ENCODE measurements around the gene PTGS2.
"Not testable (repeated sequence)": the region's sequence is repeated elsewhere in the genome, so short reads cannot be mapped to it uniquely, and the experiment has no call there.

Gene PTGS2

GRCh38 chr1:186647985-186648384 lies 32.2 kb downstream of the PTGS2 start:
- not testable (repeated sequence) for H3K4me1 ChIP-seq (ENCODE audit: control insufficient read depth, insufficient read depth, low read length); H3K9me3 ChIP-seq (ENCODE audit: control insufficient read depth, insufficient read depth, low read length); H3K36me3 ChIP-seq (ENCODE audit: control insufficient read depth, insufficient read depth, low read length); H3K9ac ChIP-seq (ENCODE audit: low read depth, low read length); H3K4me3 ChIP-seq (ENCODE audit: low read depth, low read length); H3K27me3 ChIP-seq (ENCODE audit: control insufficient read depth, insufficient read depth, low read length); H3K27ac ChIP-seq (ENCODE audit: low read depth, low read length)

DNA sequence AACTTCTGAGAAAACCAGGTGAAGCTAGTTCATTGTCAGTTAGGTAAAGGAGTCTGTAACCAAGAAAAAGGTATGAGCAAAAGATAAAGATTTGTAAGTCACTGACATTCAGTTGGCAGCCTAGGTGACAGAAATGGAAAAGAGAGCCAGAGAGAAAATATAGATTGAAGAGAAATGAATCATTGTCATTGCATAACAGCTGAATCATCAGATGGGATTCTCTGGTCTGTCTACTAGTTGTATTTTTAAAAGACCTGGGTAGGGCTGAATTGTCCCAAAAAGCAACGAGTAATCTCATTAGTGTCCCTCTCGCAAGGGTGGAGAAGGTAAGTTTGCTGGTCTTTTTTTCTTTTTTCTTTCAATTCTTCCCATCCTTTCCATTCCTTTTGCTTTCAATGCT lies 36.6 kb downstream of the PTGS2 start:
- Histone ChIP-seq H3K27me3 (ENCODE audit: control insufficient read depth, insufficient read depth, low read length) (no peaks in the 10 kb centered on the region), H3K9ac (ENCODE audit: low read depth, low read length) (no peak overlapping the region), H3K27ac (ENCODE audit: low read depth, low read length) (no peak overlapping the region), H3K36me3 (ENCODE audit: control insufficient read depth, insufficient read depth, low read length) (no peaks in the 10 kb centered on the region), H3K9me3 (ENCODE audit: control insufficient read depth, insufficient read depth, low read length) (no peaks in the 10 kb centered on the region), H3K4me3 (ENCODE audit: low read depth, low read length) (no peak overlapping the region), H3K4me1 (ENCODE audit: control insufficient read depth, insufficient read depth, low read length) (peaks cover 4% of the 10 kb centered on the region)

DNA sequence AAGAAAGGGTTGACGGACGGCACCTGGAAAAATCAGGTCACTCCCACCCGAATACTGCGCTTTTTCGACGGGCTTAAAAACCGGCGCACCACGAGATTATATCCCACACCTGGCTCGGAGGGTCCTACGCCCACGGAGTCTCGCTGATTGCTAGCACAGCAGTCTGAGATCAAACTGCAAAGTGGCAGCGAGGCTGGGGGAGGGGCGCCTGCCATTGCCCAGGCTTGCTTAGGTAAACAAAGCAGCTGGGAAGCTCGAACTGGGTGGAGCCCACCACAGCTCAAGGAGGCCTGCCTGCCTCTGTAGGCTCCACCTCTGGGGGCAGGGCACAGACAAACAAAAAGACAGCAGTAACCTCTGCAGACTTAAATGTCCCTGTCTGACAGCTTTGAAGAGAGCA lies 42.7 kb downstream of the PTGS2 start:
- H3K9me3 ChIP-seq (ENCODE audit: control insufficient read depth, insufficient read depth, low read length); H3K27me3 ChIP-seq (ENCODE audit: control insufficient read depth, insufficient read depth, low read length); H3K27ac ChIP-seq (ENCODE audit: low read depth, low read length); H3K36me3 ChIP-seq (ENCODE audit: control insufficient read depth, insufficient read depth, low read length); H3K4me1 ChIP-seq (ENCODE audit: control insufficient read depth, insufficient read depth, low read length): not testable (repeated sequence)
- Histone ChIP-seq H3K9ac (ENCODE audit: low read depth, low read length) (peak overlapping the region; percentile 72; the same call in 1 of the 2 replicates), H3K4me3 (ENCODE audit: low read depth, low read length) (peak overlapping the region; percentile 72)

- Histone ChIP-seq H3K9me3 (ENCODE audit: control insufficient read depth, insufficient read depth, low read length) (no peaks in the 10 kb centered on the region), H3K27ac (ENCODE audit: low read depth, low read length) (no peak overlapping the region), H3K4me3 (ENCODE audit: low read depth, low read length) (peak overlapping the region; percentile 72), H3K27me3 (ENCODE audit: control insufficient read depth, insufficient read depth, low read length) (no peaks in the 10 kb centered on the region), H3K36me3 (ENCODE audit: control insufficient read depth, insufficient read depth, low read length) (no peaks in the 10 kb centered on the region), H3K9ac (ENCODE audit: low read depth, low read length) (no peak overlapping the region), H3K4me1 (ENCODE audit: control insufficient read depth, insufficient read depth, low read length) (peaks cover 9% of the 10 kb centered on the region)
Observed at GRCh38 chr1:186636786-186637185, 43.4 kb downstream of the PTGS2 start.

DNA sequence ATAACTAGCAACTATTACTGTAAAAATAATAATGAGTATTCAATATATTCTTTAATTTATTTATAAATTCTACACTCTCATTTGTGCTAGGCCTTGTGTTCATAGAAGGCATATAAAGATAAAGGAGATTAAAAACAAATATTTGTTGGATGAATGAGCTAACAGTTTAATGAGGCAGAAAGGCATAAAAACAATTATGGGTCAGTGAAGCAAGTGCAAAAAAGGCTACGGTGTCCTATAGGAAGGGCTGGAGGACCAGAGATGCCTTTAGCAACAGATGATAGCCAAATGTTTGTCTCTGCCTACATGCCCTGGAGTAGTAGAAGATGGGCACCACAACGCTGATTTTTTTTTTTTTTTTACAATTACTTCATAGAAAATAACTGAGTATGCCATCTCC lies 45.7 kb downstream of the PTGS2 start:
- Histone ChIP-seq H3K27me3 (ENCODE audit: control insufficient read depth, insufficient read depth, low read length) (no peaks in the 10 kb centered on the region), H3K36me3 (ENCODE audit: control insufficient read depth, insufficient read depth, low read length) (no peaks in the 10 kb centered on the region), H3K27ac (ENCODE audit: low read depth, low read length) (no peak overlapping the region), H3K9me3 (ENCODE audit: control insufficient read depth, insufficient read depth, low read length) (no peaks in the 10 kb centered on the region), H3K9ac (ENCODE audit: low read depth, low read length) (no peak overlapping the region), H3K4me3 (ENCODE audit: low read depth, low read length) (no peak overlapping the region), H3K4me1 (ENCODE audit: control insufficient read depth, insufficient read depth, low read length) (peaks cover 9% of the 10 kb centered on the region)

DNA sequence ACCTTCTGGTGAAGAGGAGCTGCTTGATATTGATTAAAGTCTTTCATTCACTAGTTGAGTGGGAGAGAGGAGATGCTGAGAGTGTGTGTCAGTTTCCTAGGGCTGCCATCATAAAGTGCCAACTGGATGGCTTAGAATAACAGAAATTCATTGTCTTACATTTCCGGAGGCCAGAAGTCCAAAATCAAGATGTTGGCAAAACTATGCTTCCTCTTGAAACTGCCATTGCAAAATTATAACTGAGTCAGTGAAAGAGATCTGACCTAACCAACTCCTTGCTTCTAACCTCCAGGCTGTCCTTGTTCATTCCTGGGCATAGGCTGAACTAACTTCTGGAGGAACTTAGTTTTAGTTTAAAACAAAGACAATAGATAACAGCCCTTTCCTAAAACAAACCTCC lies 47.1 kb downstream of the PTGS2 start:
- Histone ChIP-seq H3K4me1 (ENCODE audit: control insufficient read depth, insufficient read depth, low read length) (peaks cover 9% of the 10 kb centered on the region), H3K27me3 (ENCODE audit: control insufficient read depth, insufficient read depth, low read length) (no peaks in the 10 kb centered on the region), H3K27ac (ENCODE audit: low read depth, low read length) (no peak overlapping the region), H3K36me3 (ENCODE audit: control insufficient read depth, insufficient read depth, low read length) (no peaks in the 10 kb centered on the region), H3K9me3 (ENCODE audit: control insufficient read depth, insufficient read depth, low read length) (no peaks in the 10 kb centered on the region), H3K9ac (ENCODE audit: low read depth, low read length) (no peak overlapping the region), H3K4me3 (ENCODE audit: low read depth, low read length) (no peak overlapping the region)

- Histone ChIP-seq H3K4me1 (ENCODE audit: control insufficient read depth, insufficient read depth, low read length) (peaks cover 4% of the 10 kb centered on the region; the same call in 1 of the 2 replicates), H3K27ac (ENCODE audit: low read depth, low read length) (no peak overlapping the region), H3K4me3 (ENCODE audit: low read depth, low read length) (no peak overlapping the region), H3K27me3 (ENCODE audit: control insufficient read depth, insufficient read depth, low read length) (no peaks in the 10 kb centered on the region), H3K9me3 (ENCODE audit: control insufficient read depth, insufficient read depth, low read length) (no peaks in the 10 kb centered on the region), H3K36me3 (ENCODE audit: control insufficient read depth, insufficient read depth, low read length) (no peaks in the 10 kb centered on the region), H3K9ac (ENCODE audit: low read depth, low read length) (no peak overlapping the region)
Observed at GRCh38 chr1:186629341-186629740, 50.9 kb downstream of the PTGS2 start.

DNA sequence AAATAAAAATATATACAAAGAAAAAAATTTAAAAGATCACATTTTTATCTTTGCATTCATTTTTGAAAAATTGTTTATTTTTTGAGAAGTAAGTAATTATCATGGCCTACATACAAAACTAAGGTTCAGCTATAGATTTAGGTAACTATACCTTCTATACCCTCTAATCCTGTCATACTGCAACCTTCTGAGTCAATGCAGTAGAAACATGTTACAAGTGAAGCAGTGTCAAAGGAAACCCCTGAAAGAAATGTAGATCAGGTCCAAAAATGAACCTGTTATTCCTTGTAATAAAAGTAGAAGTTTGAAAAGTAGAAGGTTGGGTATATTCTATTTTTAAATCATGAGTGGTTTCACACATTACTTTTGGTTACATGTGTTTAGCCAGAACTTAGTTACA lies 51.3 kb downstream of the PTGS2 start:
- peaks cover 4% of the 10 kb centered on the region; the same call in 1 of the 2 replicates for H3K4me1 ChIP-seq (ENCODE audit: control insufficient read depth, insufficient read depth, low read length)
- H3K4me3 ChIP-seq (ENCODE audit: low read depth, low read length) = no peak overlapping the region
- H3K36me3 ChIP-seq (ENCODE audit: control insufficient read depth, insufficient read depth, low read length) = no peaks in the 10 kb centered on the region
- H3K27ac ChIP-seq (ENCODE audit: low read depth, low read length) = no peak overlapping the region
- H3K27me3 ChIP-seq (ENCODE audit: control insufficient read depth, insufficient read depth, low read length) = no peaks in the 10 kb centered on the region
- no peak overlapping the region for H3K9ac ChIP-seq (ENCODE audit: low read depth, low read length)
- no peaks in the 10 kb centered on the region for H3K9me3 ChIP-seq (ENCODE audit: control insufficient read depth, insufficient read depth, low read length)

- Histone ChIP-seq H3K4me3 (ENCODE audit: low read depth, low read length) (no peak overlapping the region), H3K27ac (ENCODE audit: low read depth, low read length) (no peak overlapping the region), H3K9me3 (ENCODE audit: control insufficient read depth, insufficient read depth, low read length) (no peaks in the 10 kb centered on the region), H3K36me3 (ENCODE audit: control insufficient read depth, insufficient read depth, low read length) (no peaks in the 10 kb centered on the region), H3K4me1 (ENCODE audit: control insufficient read depth, insufficient read depth, low read length) (peaks cover under 1% of the 10 kb centered on the region; the same call in 1 of the 2 replicates), H3K9ac (ENCODE audit: low read depth, low read length) (no peak overlapping the region), H3K27me3 (ENCODE audit: control insufficient read depth, insufficient read depth, low read length) (no peaks in the 10 kb centered on the region)
Observed at GRCh38 chr1:186627019-186627418, 53.2 kb downstream of the PTGS2 start.

GRCh38 chr1:186626356-186626932 lies 53.8 kb downstream of the PTGS2 start:
- no peak overlapping the region for H3K9ac ChIP-seq (ENCODE audit: low read depth, low read length)
- no peaks in the 10 kb centered on the region for H3K36me3 ChIP-seq (ENCODE audit: control insufficient read depth, insufficient read depth, low read length)
- no peak overlapping the region for H3K4me3 ChIP-seq (ENCODE audit: low read depth, low read length)
- H3K27ac ChIP-seq (ENCODE audit: low read depth, low read length) = no peak overlapping the region
- H3K4me1 ChIP-seq (ENCODE audit: control insufficient read depth, insufficient read depth, low read length) = no peaks in the 10 kb centered on the region
- H3K9me3 ChIP-seq (ENCODE audit: control insufficient read depth, insufficient read depth, low read length) = no peaks in the 10 kb centered on the region
- H3K27me3 ChIP-seq (ENCODE audit: control insufficient read depth, insufficient read depth, low read length) = no peaks in the 10 kb centered on the region

- Histone ChIP-seq H3K27ac (ENCODE audit: low read depth, low read length) (no peak overlapping the region), H3K9me3 (ENCODE audit: control insufficient read depth, insufficient read depth, low read length) (no peaks in the 10 kb centered on the region), H3K9ac (ENCODE audit: low read depth, low read length) (no peak overlapping the region), H3K4me3 (ENCODE audit: low read depth, low read length) (no peak overlapping the region), H3K4me1 (ENCODE audit: control insufficient read depth, insufficient read depth, low read length) (no peaks in the 10 kb centered on the region), H3K27me3 (ENCODE audit: control insufficient read depth, insufficient read depth, low read length) (no peaks in the 10 kb centered on the region), H3K36me3 (ENCODE audit: control insufficient read depth, insufficient read depth, low read length) (no peaks in the 10 kb centered on the region)
Observed at GRCh38 chr1:186623551-186623950, 56.7 kb downstream of the PTGS2 start.

Measured in HUES48 (cell line).